HG02798 (cell line): Measurements from ENCODE around the gene DDX51.
"Not testable (repeated sequence)": the region's sequence is repeated elsewhere in the genome, so short reads cannot be mapped to it uniquely, and the experiment has no call there.

Experiments used
- ATAC-seq: cut with Tn5 transposase; IDR thresholded peaks from one replicate; pipeline ENCODE4 v1.9.1; 2021; ENCODE audit warnings: mild to moderate bottlenecking; ENCODE audit not compliant: unreplicated experiment, poor library complexity

Gene DDX51

GRCh38 chr12:132143336-132144071 lies 615 bp downstream of the DDX51 start:
- peak; percentile 26 for ATAC-seq

- ATAC-seq: no peak
These were observed 1.3 kb downstream of the DDX51 start for GRCh38 chr12:132142679-132143335.

GRCh38 chr12:132141976-132142678 lies 2.0 kb downstream of the DDX51 start:
- ATAC-seq: no peak

- ATAC-seq: no peak
These were observed 2.9 kb downstream of the DDX51 start for GRCh38 chr12:132140918-132141841.

GRCh38 chr12:132140501-132140900 lies 3.6 kb downstream of the DDX51 start:
- no peak for ATAC-seq

GRCh38 chr12:132139912-132140311 lies 4.2 kb downstream of the DDX51 start:
- ATAC-seq: no peak

GRCh38 chr12:132138941-132139871 lies 4.9 kb downstream of the DDX51 start:
- no peak for ATAC-seq

- no peak for ATAC-seq
These were observed 6.5 kb downstream of the DDX51 start for GRCh38 chr12:132137483-132138125.

GRCh38 chr12:132136226-132136625 lies 7.9 kb downstream of the DDX51 start:
- not testable (repeated sequence) for ATAC-seq

- ATAC-seq: not testable (repeated sequence)
These were observed 9.4 kb downstream of the DDX51 start for GRCh38 chr12:132134653-132135183.

GRCh38 chr12:132133952-132134652 lies 10.0 kb downstream of the DDX51 start:
- ATAC-seq: no peak

GRCh38 chr12:132132609-132133430 lies 11.3 kb downstream of the DDX51 start:
- no peak for ATAC-seq

- ATAC-seq: no peak
These were observed 12.2 kb downstream of the DDX51 start for GRCh38 chr12:132131952-132132351.

GRCh38 chr12:132131229-132131628 lies 12.9 kb downstream of the DDX51 start:
- ATAC-seq: no peak

GRCh38 chr12:132130690-132131089 lies 13.4 kb downstream of the DDX51 start:
- ATAC-seq: no peak

- ATAC-seq: no peak
These were observed 15.1 kb downstream of the DDX51 start for GRCh38 chr12:132129007-132129406.

GRCh38 chr12:132127041-132127440 lies 17.1 kb downstream of the DDX51 start:
- ATAC-seq: no peak
